Stimulated activated CD4-positive, alpha-beta T cell treated with anti-CD3 and anti-CD28 coated beads, Interleukin-4, amount 100 ng/mL, for 48 hours (primary cell): ENCODE measurements around the gene POP4.
A peak's percentile ranks its signal among the peaks of the same experiment; 100 is the strongest.

ENCODE experiments used
- DNase-seq, 2 donors: peaks; one replicate each; pipeline ENCODE4 v3.0.0-alpha.2; 2020; ENCODE audit warnings: low read depth in 2 of 2

The POP4 gene

GRCh38 chr19:29576761-29577648 is 29.1 kb upstream of the POP4 start:
- peak in 1 of 2 donors; percentile 41 for DNase-seq

- no peak for DNase-seq
These were observed 28.5 kb upstream of the POP4 start for GRCh38 chr19:29577649-29577963.

- DNase-seq, result no peak
These were observed 27.7 kb upstream of the POP4 start for GRCh38 chr19:29578349-29578748.

- no peak for DNase-seq
These were observed 26.7 kb upstream of the POP4 start for GRCh38 chr19:29579308-29579910.

- no peak for DNase-seq
These were observed 24.7 kb upstream of the POP4 start for GRCh38 chr19:29581398-29581797.

- DNase-seq, result no peak
These were observed 22.7 kb upstream of the POP4 start for GRCh38 chr19:29583196-29583999.

- no peak for DNase-seq
These were observed 19.7 kb upstream of the POP4 start for GRCh38 chr19:29586401-29586800.

GRCh38 chr19:29587059-29587458 is 19.0 kb upstream of the POP4 start:
- DNase-seq, result no peak

GRCh38 chr19:29587518-29587986 is 18.5 kb upstream of the POP4 start:
- peak; percentile 32 to 61 for DNase-seq

GRCh38 chr19:29588095-29588494 is 18.0 kb upstream of the POP4 start:
- no peak for DNase-seq

- DNase-seq, result no peak
These were observed 15.8 kb upstream of the POP4 start for GRCh38 chr19:29590278-29590677.

GRCh38 chr19:29591670-29592069 is 14.4 kb upstream of the POP4 start:
- no peak for DNase-seq

GRCh38 chr19:29593869-29594268 is 12.2 kb upstream of the POP4 start:
- no peak for DNase-seq

GRCh38 chr19:29596080-29596727 is 9.9 kb upstream of the POP4 start:
- DNase-seq, result no peak

- DNase-seq, result no peak
These were observed 9.1 kb upstream of the POP4 start for GRCh38 chr19:29596885-29597525.

- no peak for DNase-seq
These were observed 8.0 kb upstream of the POP4 start for GRCh38 chr19:29598036-29598435.

- DNase-seq, result no peak
These were observed 7.6 kb upstream of the POP4 start for GRCh38 chr19:29598496-29598895.

- DNase-seq, result no peak
These were observed 2.8 kb upstream of the POP4 start for GRCh38 chr19:29603308-29603707.

- DNase-seq, result no peak
These were observed 301 bp downstream of the POP4 start for GRCh38 chr19:29606420-29606747.

- DNase-seq, result no peak
These were observed 3.6 kb downstream of the POP4 start for GRCh38 chr19:29609636-29610035.

- DNase-seq, result no peak
These were observed 4.1 kb downstream of the POP4 start for GRCh38 chr19:29610213-29610573.
